Measurements from ENCODE around the gene YWHAH.
A peak's percentile ranks its signal among the peaks of the same experiment; 100 is the strongest.

Gene YWHAH

GRCh38 chr22:31923747-31924146, 20.6 kb upstream of the YWHAH start:
- DNase-seq = no peak

- DNase-seq = no peak
Observed at GRCh38 chr22:31925056-31925455, 19.3 kb upstream of the YWHAH start.

- no peak for DNase-seq
Observed at GRCh38 chr22:31926024-31926423, 18.3 kb upstream of the YWHAH start.

DNA sequence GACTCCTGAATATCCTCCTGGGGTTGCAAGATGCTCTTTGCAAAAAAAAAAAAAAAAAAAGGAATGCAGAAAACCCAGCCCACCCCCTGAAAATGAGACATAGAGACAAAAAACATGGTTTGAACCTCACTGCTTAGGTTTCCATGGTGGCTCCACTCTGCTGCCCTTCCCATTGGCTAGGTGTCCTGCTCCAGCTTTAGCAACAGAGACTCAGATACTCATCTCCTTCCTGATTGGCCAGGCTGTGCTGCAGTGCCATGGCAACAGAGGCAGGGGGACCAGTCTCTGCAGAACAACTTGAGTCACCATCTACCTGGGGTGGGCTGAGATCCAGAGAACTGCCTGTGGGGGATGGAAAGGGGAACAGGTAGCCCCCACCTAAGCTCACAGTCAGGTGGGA, 17.4 kb upstream of the YWHAH start:
- DNase-seq = no peak

- no peak for DNase-seq
Observed at GRCh38 chr22:31927562-31927961, 16.8 kb upstream of the YWHAH start.

DNA sequence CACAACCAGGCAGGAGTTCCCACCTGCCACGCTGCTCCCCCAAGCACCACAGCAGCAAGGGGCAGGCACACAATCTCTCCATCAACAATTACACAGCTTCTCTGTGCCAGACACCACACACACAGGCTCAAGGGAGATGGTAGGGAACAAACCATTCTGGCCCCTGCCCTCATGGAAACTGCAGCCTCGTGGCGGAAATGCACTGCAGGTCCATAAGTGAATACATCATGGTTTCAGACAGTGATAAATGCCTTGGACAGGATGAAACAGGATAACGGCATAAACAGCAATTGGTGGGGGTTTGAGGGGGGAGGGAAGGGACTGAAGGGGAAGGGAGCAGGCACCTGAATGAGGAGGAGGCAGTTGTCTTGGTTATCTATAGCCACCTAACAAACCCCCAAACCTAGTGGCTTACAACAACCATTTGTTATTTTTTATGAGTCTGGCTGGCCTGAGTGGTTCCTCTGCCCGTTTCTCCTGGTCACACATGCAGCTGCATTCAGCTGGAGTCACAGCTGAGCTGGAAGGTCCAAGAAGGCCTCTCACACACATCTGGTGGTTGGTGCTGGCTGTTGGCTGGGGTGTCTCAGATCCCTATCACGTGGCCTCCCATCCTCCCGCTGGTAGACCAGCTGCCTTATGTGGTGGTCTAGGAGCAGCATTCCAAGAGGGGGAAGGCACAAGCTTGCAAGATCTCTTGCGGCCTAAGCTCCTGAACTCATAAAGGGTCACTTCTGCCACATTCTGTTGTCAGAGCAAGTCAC, 15.0 kb upstream of the YWHAH start:
- DNase-seq = no peak

GRCh38 chr22:31932863-31933262, 11.5 kb upstream of the YWHAH start:
- DNase-seq = no peak

DNA sequence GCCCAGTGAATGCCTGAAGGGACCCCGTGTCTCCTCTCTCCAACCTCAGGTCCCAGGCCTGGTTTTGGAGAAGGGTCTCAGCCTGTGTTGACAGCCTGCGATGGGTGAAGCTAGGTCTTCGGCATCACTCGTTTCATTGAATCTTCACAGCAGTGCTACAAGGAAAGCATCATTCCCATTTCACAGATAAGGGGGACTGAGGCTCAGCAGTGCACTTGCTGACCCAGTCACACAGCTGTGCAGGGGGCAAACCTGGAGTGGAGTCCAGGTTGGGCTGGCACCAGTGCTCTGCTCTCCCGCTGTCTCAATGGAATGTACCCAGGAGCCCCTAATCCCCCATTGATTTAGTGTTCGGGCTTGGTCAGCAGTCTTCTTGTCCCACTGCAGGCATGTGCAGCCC, 10.9 kb upstream of the YWHAH start:
- DNase-seq = no peak

DNA sequence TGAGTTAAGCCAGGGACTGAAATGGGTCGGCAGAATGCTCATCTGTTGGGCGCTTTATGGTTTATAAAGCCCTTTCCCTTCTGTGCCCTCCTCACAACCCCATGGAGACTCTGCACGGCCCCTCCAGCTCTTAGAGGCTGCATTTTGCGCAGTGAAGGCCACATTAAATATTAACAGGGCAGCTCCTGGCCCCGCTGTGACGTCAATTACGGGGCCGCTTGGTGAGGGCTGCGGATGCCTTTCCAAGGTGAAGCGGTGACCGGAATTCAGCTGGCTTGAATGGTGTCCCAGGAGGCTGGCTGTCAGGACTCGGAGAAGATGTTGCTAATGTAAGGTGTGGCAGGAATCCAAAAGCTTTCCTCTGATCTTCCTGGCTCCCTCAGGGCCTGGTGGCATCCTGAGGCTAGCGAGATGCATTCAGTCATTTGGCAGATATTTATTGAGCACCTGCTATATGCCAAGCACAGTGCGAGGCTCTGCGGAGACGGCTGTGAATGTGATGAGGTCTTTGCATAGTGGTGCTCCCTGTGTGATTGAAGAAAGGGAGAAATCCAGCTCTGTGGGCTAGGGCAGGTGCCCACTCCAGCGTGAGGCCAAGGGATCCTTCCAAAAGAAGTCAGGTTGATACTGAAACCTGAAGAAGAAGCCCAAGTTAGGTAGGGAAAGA, 10.4 kb upstream of the YWHAH start:
- no peak for DNase-seq

- DNase-seq = no peak
Observed at GRCh38 chr22:31935961-31936635, 8.2 kb upstream of the YWHAH start.

- DNase-seq = no peak
Observed at GRCh38 chr22:31937341-31937740, 7.0 kb upstream of the YWHAH start.

GRCh38 chr22:31938296-31938695, 6.0 kb upstream of the YWHAH start:
- no peak for DNase-seq

DNA sequence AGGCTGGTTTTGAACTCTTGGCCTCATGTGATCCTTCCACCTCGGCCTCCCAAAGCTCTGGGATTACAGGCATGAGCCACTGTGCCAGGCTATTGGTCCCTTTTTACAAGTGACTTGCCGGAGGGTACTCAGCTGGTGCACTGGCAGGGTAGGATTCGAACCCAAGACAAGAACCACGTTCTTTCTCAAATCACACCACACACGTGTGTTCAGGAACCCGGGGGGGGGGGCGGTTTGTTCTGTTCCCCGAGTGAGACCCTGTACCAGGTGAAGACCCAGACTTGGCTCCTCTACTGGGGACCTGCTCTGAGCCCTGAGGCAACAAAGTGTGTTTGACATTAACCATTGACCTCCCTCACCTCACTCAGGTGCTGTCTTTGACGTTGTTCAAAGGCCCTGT, 3.8 kb upstream of the YWHAH start:
- DNase-seq = no peak

DNA sequence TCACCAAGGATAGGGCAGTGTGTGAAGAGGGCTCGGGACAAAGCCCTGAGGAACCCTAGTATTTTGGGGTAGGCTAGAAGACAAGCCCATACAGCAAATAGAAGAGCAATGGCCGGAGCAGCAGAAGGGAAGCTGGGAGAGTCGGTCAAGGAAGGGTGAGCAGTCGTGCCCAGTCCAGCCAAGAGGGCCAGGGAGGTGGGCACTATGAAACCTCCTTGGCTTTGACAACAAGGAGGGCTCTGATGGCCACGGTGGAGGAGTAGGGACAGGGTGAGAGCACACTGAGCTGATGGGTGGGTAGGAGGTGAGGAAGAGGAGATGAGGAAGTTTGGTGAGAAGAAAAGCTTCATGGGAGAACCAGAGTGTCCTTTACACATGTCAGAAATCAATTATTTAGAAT, 2.2 kb upstream of the YWHAH start:
- DNase-seq = no peak

DNA sequence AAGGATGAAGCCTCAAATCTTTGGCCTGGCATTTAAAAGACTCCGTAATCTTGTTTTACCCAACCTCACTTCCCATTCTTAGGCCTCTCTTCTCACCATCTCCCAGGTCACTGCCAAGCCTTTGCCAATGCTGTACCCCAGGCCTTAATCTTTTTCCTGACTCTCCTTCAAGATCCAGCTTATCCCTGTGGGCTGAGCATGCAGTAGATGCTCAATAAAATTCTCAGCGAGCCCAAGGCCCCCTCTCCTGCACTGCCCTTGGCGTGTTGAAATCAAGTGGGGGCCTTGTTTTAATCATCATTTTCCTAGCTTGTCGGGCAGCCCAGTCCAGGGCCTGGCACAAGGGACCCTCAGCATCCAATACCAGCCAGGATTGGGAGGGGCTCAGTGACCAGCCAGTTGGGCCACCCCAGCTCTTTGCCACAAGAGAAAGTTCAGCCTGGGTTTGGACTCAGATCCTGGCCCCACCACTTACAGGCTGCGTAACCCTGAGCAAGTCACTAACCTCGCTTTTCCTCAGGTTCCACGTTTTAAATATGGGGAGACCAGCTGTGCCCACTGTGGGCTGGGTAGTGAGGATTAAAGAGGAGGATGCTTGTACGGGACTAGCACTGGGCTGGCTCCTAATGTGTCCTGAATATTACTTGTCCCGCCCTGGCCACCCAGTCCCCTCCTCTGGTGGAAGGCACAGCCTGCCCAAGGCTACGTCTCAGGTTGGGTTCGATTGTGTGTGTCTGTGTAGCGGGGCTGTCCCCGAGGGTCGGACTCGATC, 943 bp upstream of the YWHAH start:
- no peak for DNase-seq

DNA sequence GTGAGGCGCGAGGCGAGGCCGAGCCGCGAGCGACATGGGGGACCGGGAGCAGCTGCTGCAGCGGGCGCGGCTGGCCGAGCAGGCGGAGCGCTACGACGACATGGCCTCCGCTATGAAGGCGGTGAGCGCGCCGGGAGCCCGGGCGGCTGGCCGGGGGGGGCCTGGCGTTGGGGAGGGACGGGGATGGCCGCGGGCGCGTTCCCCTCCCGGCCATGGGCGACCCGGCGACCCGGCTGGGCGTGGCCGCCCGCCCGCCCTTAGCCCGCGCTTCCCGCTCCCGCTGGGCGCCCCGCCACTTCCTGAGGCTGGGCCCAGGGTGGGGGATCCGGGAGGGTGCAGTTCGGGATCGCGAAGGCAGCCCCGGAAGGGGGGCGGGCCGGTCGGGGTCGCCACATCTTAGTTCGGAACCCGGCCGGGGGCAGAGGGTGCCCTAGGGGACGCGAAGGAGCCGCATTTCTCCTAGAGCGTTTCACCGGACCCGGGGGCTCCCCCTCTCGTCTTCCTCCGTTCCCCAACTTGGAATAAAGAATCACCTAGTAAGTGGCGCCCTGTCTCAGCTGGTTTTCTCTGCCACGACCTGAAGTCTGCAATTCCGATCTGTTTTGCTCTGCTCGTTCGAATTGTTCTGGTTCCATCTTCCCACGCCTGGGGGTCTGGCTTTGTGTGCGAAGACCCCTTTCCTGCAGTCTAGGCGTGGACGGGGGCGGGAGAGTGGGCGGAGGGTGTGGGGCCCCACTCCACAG, 536 bp downstream of the YWHAH start:
- DNase-seq = peak; percentile 49

DNA sequence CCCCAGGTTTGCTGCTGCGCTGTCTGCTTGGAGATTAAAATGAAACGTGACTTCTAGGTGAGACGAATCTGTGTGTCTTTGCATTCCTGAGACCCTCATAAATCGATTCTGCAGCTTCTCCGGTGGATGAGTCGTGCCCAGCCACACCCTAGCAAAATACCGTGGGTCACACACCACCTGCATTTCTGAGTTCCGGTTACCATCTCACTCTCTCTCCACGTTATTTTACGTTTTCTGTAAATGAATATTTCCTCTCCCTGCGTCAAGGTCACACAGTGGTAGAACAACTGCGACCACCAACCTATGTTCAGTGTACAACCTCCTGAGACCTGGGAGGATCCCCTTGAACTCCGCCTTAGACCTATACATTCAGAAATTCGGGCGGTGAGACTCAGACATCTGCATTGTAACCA, 1.1 kb downstream of the YWHAH start:
- DNase-seq = no peak

DNA sequence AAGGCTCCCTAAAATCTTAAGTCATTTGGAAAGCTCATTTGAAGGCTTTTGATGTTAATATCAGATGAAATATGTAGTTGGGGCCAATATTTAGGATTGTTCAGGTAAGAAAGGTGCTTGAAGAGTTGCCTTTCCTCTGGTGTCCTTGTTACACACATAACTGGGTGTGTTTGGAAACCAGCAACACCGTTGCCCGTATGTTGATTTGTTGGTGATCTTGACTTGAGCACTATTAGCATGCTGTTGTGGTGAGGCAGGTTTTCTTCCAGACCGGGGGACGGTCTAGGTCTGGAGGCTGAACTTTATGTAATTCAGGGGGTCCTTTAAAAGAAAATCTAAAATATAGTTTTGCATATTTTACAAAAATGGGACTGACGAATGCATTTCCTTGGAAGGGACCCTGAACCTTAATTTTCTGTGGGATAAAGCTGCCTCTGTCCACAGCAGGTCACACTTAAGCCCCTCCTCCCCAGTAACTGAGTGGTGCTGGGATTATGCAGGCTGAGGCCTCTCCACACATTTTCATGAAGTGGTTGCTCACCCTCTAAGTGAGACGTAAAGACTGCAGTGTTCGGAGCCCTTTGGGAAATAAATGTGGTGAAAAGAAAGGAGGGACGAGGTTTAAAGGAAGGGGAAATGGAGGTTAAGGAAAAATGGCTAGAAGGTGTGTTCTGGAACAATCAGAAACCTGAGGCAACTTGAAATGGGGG, 1.8 kb downstream of the YWHAH start:
- DNase-seq = no peak

DNA sequence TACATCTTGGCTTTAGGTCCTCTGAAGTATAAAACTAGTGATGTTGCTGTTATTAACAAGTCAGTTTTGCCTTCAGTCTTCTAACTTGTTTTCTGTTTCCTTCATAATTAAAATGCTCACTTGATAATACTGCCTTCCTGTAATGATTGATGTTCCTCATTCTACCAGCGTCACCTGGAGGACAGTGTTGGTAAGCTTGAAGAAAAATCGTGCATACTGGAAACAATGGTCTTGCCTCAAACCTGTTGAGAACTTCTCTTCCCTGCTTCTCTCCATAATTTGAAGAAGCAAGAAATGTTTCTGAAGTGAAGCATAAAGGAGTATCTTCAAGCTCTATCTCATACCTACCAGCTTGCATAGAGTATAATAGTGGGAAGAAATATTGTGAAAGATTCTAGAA, 3.0 kb downstream of the YWHAH start:
- no peak for DNase-seq

DNA sequence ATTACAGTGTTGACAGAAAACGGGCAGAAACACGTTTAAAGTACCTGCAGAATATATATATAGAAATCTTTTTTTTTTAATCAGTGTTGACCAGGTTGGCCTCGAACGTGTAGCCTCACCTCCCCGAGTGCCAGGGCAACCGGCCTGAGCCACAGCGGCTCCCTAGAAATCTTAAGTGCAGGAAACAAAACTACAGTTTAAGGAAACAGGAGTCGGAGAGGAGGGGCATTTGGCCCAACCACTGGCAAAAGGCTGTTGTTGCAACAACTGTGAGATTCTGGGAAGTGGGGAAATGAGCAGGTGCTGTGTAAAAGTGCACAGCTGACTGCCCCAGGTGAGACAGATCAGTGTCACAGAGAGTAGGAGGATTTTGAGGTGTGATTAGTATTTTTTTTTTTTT, 3.7 kb downstream of the YWHAH start:
- DNase-seq = no peak

DNA sequence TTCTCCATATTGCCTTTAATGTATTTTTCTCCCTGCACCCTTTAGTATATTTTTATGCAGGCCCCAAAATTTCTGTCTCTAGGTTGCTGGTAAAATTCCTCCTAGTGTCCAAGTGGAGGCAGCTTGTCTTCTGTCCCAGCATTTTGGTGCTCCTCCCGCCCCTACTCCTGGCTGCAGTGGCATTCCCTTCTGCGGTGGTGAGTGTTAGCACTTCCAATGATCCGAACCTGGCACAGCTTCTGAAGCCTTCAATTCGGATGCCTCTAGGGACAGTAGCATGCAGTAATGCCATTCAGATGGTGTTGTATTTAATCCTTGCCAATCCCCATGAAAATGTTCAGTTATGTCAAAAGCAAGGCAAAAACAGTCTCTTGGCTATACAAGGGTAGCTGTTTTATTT, 5.9 kb downstream of the YWHAH start:
- no peak for DNase-seq

Measured in stimulated activated CD4-positive, alpha-beta T cell treated with anti-CD3 and anti-CD28 coated beads, Interleukin-4, amount 100 ng/mL, for 1 hour (primary cell).